Measurements from ENCODE around the gene VSTM4.

Gene VSTM4

DNA sequence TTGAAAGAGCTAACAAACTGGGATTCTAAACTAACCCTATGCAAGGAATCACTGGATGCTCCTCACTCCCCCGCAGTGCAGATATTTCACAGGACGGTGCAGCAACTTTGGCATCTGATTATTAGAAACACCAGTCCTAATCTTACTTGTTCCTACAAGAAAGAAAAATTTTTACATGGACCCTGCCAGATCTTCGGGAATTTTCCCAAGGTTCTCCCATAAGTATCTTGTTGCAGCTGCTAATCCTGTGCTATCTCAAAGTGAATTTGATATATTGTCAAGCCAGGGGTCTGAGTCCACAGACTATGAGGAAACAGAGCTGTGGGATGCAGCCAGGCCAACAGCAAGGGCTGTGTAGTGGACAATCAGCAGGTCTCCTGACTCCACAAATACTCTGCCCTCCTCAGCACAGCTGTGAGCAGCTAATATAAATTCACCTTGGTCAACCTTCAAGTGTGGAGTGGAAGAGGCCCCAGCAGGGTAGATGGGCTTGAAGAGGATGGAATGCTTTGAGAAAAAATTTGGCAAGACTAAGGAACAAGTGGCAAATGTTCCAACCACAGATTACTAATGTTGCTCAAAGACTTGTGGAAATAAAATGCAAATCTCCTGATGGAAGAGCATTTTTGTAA, 25.6 kb downstream of the VSTM4 start:
- TF ChIP-seq CTCF (conservative IDR thresholded peaks at IDR 0.05; ENCODE audit: low read depth, low read length) = no peak
- no peak overlapping the region for H3K4me3 ChIP-seq (ENCODE audit: low read depth, low read length)
- DNase-seq (ENCODE audit: low read depth) = peak; percentile 70

GRCh38 chr10:49089152-49089551, 26.2 kb downstream of the VSTM4 start:
- DNase-seq (ENCODE audit: low read depth) = no peak
- no peak for TF ChIP-seq CTCF (conservative IDR thresholded peaks at IDR 0.05; ENCODE audit: low read depth, low read length)
- no peak overlapping the region for H3K4me3 ChIP-seq (ENCODE audit: low read depth, low read length)

DNA sequence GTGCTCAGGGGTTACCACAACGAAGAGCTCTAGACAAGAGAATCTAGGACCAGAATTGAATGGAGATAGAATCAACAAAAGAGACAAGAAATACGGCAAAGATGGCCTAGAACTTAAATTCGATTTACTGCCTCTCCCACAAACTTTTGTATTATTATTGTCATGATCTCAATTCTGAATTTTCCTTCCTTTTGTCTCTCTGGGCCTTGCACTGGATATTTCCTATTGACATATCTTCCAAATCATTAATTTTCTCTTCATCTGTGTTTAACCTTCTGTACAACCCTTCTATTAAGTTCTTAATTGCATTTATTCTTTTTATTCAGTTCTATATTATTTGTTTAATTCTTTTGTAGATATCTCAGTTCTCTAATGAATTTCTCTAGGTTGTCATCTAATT, 28.4 kb downstream of the VSTM4 start:
- no peak for TF ChIP-seq CTCF (conservative IDR thresholded peaks at IDR 0.05; ENCODE audit: low read depth, low read length)
- no peak for DNase-seq (ENCODE audit: low read depth)

GRCh38 chr10:49083261-49083660, 32.1 kb downstream of the VSTM4 start:
- DNase-seq (ENCODE audit: low read depth) = peak; percentile 62

More for the DNA sequence above, 28.4 kb downstream of the VSTM4 start:
- H3K4me3 ChIP-seq (ENCODE audit: low read depth, low read length) = no peak overlapping the region

DNA sequence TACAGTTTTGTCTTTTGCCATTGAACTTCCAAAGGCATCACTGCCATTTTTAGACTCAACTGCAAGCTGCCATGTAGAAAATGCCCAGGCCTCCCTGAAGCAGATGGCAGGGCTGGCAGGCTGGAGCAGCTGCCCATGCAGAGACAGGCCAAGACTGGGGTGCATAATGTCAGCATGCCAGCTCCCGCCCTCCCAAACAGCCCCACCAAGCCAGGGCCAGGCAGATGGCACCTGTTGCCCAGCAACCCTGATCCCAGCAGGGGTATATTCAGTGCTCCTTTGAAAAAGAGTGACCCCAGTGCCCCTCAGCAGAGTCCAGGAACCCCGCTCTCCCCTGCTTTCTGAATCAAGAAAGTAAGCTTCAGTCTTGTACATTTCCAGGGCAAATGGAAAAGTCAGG, 32.6 kb downstream of the VSTM4 start:
- TF ChIP-seq CTCF (conservative IDR thresholded peaks at IDR 0.05; ENCODE audit: low read depth, low read length) = no peak
- no peak for DNase-seq (ENCODE audit: low read depth)
- H3K4me3 ChIP-seq (ENCODE audit: low read depth, low read length) = no peak overlapping the region

More at GRCh38 chr10:49083261-49083660, 32.1 kb downstream of the VSTM4 start:
- H3K4me3 ChIP-seq (ENCODE audit: low read depth, low read length) = no peak overlapping the region
- no peak for TF ChIP-seq CTCF (conservative IDR thresholded peaks at IDR 0.05; ENCODE audit: low read depth, low read length)

DNA sequence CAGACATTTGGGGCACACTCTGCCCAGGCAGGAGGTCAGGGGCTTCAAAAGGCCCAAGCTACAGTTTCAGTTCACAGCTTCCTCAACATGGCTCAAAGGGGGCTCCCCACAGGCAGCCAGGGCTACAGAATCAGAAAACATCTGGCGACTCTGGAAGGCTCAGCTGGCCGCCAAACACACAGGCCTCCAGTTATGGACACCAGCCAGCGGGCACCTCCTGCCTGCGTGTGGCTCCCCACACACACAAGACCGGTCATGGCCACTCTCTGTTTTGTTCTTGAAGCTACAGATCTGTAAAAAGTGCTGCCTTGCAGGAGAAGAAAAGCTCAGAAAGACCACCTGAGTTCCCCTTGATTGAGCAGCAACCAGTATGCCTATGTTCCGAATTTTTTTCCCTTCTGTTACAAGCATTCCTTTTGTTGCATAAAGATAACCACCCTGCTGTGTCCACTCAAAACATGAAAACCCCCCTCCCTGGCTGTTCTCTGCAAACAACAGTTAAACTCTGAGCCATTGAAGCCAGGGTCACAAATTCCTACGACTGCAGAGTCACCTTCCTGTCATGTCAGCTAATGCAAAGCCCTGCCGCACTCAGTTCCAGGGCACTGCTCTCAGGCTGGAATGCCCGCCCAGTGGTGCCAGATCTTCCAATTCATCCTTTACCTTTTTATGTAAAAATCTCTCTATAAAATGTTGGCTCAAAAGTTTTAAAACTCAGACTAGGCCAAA, 33.6 kb downstream of the VSTM4 start:
- peak; percentile 59 for DNase-seq (ENCODE audit: low read depth)
- no peak overlapping the region for H3K4me3 ChIP-seq (ENCODE audit: low read depth, low read length)
- TF ChIP-seq CTCF (conservative IDR thresholded peaks at IDR 0.05; ENCODE audit: low read depth, low read length) = no peak

DNA sequence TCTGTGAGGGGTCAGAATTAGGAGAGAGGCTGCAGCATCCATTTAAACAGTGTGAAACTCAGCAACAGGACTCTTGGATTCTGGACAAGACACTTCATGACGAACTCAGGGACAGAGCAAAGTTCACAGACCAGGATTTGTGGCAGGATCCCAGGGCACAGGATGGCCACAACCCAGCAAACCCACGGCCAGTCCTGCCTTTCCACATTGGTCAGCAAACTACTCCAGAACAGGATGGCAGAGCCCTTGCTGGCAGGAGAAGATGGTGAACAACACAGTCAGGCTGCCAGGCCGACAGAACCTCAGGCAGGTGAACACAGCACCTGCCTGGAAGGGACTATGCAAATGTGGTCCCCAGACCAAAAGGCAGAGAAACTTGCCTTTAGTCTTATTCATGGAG, 34.4 kb downstream of the VSTM4 start:
- DNase-seq (ENCODE audit: low read depth) = no peak
- no peak for TF ChIP-seq CTCF (conservative IDR thresholded peaks at IDR 0.05; ENCODE audit: low read depth, low read length)
- H3K4me3 ChIP-seq (ENCODE audit: low read depth, low read length) = no peak overlapping the region
